Right lobe of liver (tissue), 4 donors: ENCODE data around the gene NOD2.

Source experiments
- POLR2A ChIP-seq: fragments of 450-650 bp; IDR thresholded peaks from one replicate; pipeline ENCODE4 v1.6.1; 2017; ENCODE audit warnings: antibody characterized with exemption, mild to moderate bottlenecking
- TF ChIP-seq, protein P1 (sequence below), 4 donors: fragments of 200-600 bp in 3 of 4; fragments of 450-650 bp in 1 of 4; IDR thresholded peaks; one replicate each; pipeline versions ENCODE4 v1.5.1 to v1.8.0; 2016 to 2022; ENCODE audit warnings: antibody characterized with exemption in 4 of 4, mild to moderate bottlenecking in 2 of 4
- donor health status: DM: no; HTN: no; CAD: no.
- donor health status: DM: no; HTN: no; CAD: no.
- donor health status: DM: no; HTN: yes; CAD: no.

DNA sequence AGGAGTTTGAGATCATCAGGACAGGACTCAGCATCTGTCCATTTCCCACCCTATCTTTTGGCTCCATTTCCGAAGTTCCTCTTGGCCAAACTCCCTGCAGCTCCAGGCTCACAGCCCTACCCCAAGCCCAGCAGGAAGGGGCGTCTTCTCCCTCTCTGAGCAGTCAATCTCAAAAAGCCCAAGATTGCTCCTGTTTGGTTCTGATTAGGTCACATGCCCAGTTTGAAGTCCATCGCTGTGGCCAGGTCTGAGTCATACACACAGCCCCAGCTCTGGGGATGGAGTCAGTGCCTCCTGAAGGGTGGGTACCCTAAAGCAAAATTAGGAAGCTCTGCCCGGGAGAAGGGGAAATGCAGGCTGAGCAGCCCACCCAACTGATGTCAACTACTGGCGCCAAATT lies 36.2 kb upstream of the NOD2 start:
- TF ChIP-seq, protein P1, sequence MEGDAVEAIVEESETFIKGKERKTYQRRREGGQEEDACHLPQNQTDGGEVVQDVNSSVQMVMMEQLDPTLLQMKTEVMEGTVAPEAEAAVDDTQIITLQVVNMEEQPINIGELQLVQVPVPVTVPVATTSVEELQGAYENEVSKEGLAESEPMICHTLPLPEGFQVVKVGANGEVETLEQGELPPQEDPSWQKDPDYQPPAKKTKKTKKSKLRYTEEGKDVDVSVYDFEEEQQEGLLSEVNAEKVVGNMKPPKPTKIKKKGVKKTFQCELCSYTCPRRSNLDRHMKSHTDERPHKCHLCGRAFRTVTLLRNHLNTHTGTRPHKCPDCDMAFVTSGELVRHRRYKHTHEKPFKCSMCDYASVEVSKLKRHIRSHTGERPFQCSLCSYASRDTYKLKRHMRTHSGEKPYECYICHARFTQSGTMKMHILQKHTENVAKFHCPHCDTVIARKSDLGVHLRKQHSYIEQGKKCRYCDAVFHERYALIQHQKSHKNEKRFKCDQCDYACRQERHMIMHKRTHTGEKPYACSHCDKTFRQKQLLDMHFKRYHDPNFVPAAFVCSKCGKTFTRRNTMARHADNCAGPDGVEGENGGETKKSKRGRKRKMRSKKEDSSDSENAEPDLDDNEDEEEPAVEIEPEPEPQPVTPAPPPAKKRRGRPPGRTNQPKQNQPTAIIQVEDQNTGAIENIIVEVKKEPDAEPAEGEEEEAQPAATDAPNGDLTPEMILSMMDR (IDR thresholded peaks at IDR 0.05): no peak
- TF ChIP-seq POLR2A: no peak
